Naive thymus-derived CD8-positive, alpha-beta T cell (primary cell): ENCODE measurements around the gene FARSA. TPM values are rescaled to one million over a fixed set of nuclear protein-coding genes. Genes with fewer than 3 reads are reported as not detected.
"Not testable (repeated sequence)": the region's sequence is repeated elsewhere in the genome, so short reads cannot be mapped to it uniquely, and the experiment has no call there.

Source experiments
- ATAC-seq, 2 donors: fragments of 150-1000 bp; cut with Tn5 transposase in 1 of 2; sonication (Bioruptor Pico), chemical (Tn5 transposase) in 1 of 2; 1 replicate in 1 of 2; 2 replicates in 1 of 2; pipeline ENCODE4 v1.10.0; 2021; ENCODE audit warnings: mild to moderate bottlenecking in 2 of 2, moderate library complexity in 2 of 2
- POLR2A ChIA-PET: fragments of 350-600 bp; sonication (Branson Sonifier 250); formaldehyde crosslinking; loops from one replicate; lab custom pipeline; 2021; ENCODE audit warnings: antibody characterized with exemption; lab: Charles Lee
- DNase-seq, 10 donors: peaks; one replicate each; pipeline versions ENCODE4 v3.0.0 to v3.0.0-alpha.2; 2020 to 2022
- H3K27ac Mint-ChIP-seq, 10 donors: one replicate each; pipeline ENCODE4 v1.8.0; 2020 to 2022; ENCODE audit warnings: mild to moderate bottlenecking in 10 of 10, mixed read lengths in 10 of 10, moderate library complexity in 4 of 10, inconsistent platforms in 1 of 10
- H3K27me3 Mint-ChIP-seq, 5 donors: one replicate each; pipeline ENCODE4 v1.8.0; 2021 to 2022; ENCODE audit warnings: mixed read lengths in 5 of 5
- H3K36me3 Mint-ChIP-seq, 3 donors: one replicate each; pipeline ENCODE4 v1.8.0; 2020 to 2022; ENCODE audit warnings: mixed read lengths in 3 of 3, mild to moderate bottlenecking in 2 of 3, inconsistent platforms in 1 of 3
- H3K4me1 Mint-ChIP-seq, 4 donors: one replicate each; pipeline ENCODE4 v1.8.0; 2021 to 2022; ENCODE audit warnings: mixed read lengths in 4 of 4
- H3K4me3 Mint-ChIP-seq, 10 donors: one replicate each; pipeline ENCODE4 v1.8.0; 2020 to 2022; ENCODE audit warnings: mild to moderate bottlenecking in 10 of 10, mixed read lengths in 10 of 10, moderate library complexity in 6 of 10, inconsistent platforms in 1 of 10
- H3K9me3 Mint-ChIP-seq, 9 donors: one replicate each; pipeline ENCODE4 v1.8.0; 2020 to 2022; ENCODE audit warnings: mixed read lengths in 9 of 9, mild to moderate bottlenecking in 3 of 9, inconsistent platforms in 1 of 9, moderate library complexity in 1 of 9
- polyA plus RNA-seq, 3 donors: library from polyadenylated mRNA; unstranded; fragments of 300-500 nt; fragmentation: Illumina TruSeq; gene quantifications; one replicate each; pipeline ENCODE4 v1.2.3, GENCODE V29; 2021
- total RNA-seq, 8 experiments: library from RNA in 2 of 8; stranded (reverse) in 2 of 8; gene quantifications; one replicate each; pipeline ENCODE4 v1.2.3 and lab custom pipeline; 2021 to 2026

Gene FARSA
- total and polyA plus RNA-seq, 5 experiments from 2014 or later = 49.8 to 87.7 (median 60.5) TPM

- DNase-seq (no peak), ATAC-seq (peak in 1 of 2 donors; percentile 23)
- Mint-ChIP-seq H3K27me3 (no peaks in the 10 kb centered on the region), H3K36me3 (peaks cover 0 to 37% (median 7%) of the 10 kb centered on the region in 3 donors), H3K27ac (peak overlapping the region in 2 of 10 donors; percentile 7 to 73), H3K4me3 (no peak overlapping the region), H3K4me1 (peaks cover 0 to under 1% (median under 1%) of the 10 kb centered on the region in 4 donors), H3K9me3 (no peaks in the 10 kb centered on the region)
- POLR2A ChIA-PET = interaction anchor here (0.6 to 1.9 kb wide), 3 partner anchors 9 to 201 kb away, joined by 3 to 7 read pairs (median 3); partner anchors contain the start of gene GCDH
These were observed 33.5 kb downstream of the FARSA start for GRCh38 chr19:12899891-12900518.

- POLR2A ChIA-PET = interaction anchor here (1.3 to 3.2 kb wide), 4 partner anchors 12 to 58 kb away, joined by 3 to 15 read pairs (median 7); no protein-coding TSS in a partner anchor
- Mint-ChIP-seq H3K36me3 (peaks cover 0 to 55% (median 9%) of the 10 kb centered on the region in 3 donors), H3K27ac (no peak overlapping the region)
These were observed 37.1 kb downstream of the FARSA start for GRCh38 chr19:12896460-12896859.

DNA sequence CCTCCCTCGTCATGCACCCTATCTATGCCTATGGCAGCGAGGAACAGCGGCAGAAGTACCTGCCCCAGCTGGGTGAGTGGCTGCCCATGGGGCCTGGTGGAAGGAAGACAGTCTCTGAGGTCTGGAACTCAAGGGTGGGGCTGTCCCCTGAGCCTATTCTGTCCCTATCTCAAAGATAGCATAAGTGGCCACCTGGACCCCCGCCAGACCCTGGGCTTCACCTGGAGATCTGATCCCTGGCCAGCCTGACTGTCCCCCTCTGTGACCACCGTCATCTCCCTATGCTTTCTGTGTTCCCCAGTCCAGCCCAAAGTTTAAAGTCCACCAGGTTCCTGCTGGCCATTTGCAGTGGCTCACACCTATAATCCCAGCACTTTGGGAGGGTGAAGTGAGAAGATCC lies 39.9 kb downstream of the FARSA start:
- peaks cover 0 to 40% (median 9%) of the 10 kb centered on the region in 3 donors for H3K36me3 Mint-ChIP-seq
- POLR2A ChIA-PET = interaction anchor here (1.2 to 3.8 kb wide), 2 partner anchors 20 to 40 kb away, joined by 4 to 45 read pairs; partner anchors contain the start of gene FARSA
- H3K27ac Mint-ChIP-seq = peak overlapping the region in 3 of 10 donors; percentile 46 to 48 (median 47)

More at GRCh38 chr19:12896460-12896859, 37.1 kb downstream of the FARSA start:
- ATAC-seq (no peak), DNase-seq (no peak)
- Mint-ChIP-seq H3K9me3 (no peaks in the 10 kb centered on the region), H3K4me3 (no peak overlapping the region), H3K4me1 (peaks cover 3 to 20% (median 9%) of the 10 kb centered on the region in 4 donors), H3K27me3 (no peaks in the 10 kb centered on the region)

DNA sequence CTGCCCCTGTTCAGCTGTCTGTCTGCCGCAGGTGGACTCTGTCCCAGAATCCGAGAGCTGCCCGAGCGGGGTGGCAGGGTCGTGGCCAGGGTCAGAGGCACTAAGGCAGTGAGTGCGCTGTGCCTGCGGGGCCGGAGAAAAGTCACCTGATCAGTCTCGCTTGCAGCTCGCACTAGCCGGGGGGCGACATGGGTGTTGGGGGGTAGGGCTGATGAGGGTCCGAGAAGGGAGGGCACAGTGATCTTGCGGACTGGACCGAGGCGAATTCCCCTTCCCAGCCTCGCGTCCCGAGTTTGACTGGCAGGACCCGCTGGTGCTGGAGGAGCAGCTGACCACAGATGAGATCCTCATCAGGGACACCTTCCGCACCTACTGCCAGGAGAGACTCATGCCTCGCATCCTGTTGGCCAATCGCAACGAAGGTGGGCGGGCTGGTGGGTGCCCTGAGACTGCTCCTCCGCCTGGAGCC lies 41.9 kb downstream of the FARSA start:
- Mint-ChIP-seq H3K27ac (peak overlapping the region; percentile 91 to 100 (median 98)), H3K9me3 (no peaks in the 10 kb centered on the region), H3K36me3 (peaks cover 0 to 30% (median 9%) of the 10 kb centered on the region in 3 donors), H3K4me3 (peak overlapping the region; percentile 95 to 100 (median 99)), H3K4me1 (peaks cover 13 to 35% (median 24%) of the 10 kb centered on the region in 4 donors), H3K27me3 (no peaks in the 10 kb centered on the region)
- DNase-seq (no peak), ATAC-seq (no peak)
- POLR2A ChIA-PET = interaction anchor here (0.5 to 6.7 kb wide), 20 partner anchors 11 to 261 kb away, joined by 3 to 56 read pairs (median 6); partner anchors contain the start of genes CALR, DNASE2, FARSA and FBXW9

More for the DNA sequence above, 39.9 kb downstream of the FARSA start:
- no peak for DNase-seq
- no peaks in the 10 kb centered on the region for H3K27me3 Mint-ChIP-seq
- peak overlapping the region in 9 of 10 donors; percentile 36 to 74 (median 64) for H3K4me3 Mint-ChIP-seq
- no peak for ATAC-seq
- no peaks in the 10 kb centered on the region for H3K9me3 Mint-ChIP-seq
- peaks cover 13 to 35% (median 24%) of the 10 kb centered on the region in 4 donors for H3K4me1 Mint-ChIP-seq

- peak; percentile 81 to 98 (median 96) for DNase-seq
- Mint-ChIP-seq H3K4me1 (peaks cover 13 to 39% (median 27%) of the 10 kb centered on the region in 4 donors), H3K27me3 (no peaks in the 10 kb centered on the region), H3K9me3 (no peaks in the 10 kb centered on the region), H3K4me3 (peak within 1 kb of the TSS; percentile 95 to 100 (median 99)), H3K36me3 (peaks cover 0 to 30% (median 7%) of the 10 kb centered on the region in 3 donors), H3K27ac (peak within 1 kb of the TSS; percentile 91 to 100 (median 98))
- POLR2A ChIA-PET = interaction anchor here (0.6 to 6.7 kb wide), 31 partner anchors 9 to 279 kb away, joined by 3 to 56 read pairs (median 5); partner anchors contain the start of genes CALR, DNASE2, FARSA and FBXW9
- ATAC-seq = peak; percentile 90 to 91
These were observed 42.5 kb downstream of the FARSA start, which contains the start of gene GCDH for GRCh38 chr19:12890787-12891552. GCDH (plus strand) TSS chr19:12891160; CDS start chr19:12891305, 145 bp downstream.

DNA sequence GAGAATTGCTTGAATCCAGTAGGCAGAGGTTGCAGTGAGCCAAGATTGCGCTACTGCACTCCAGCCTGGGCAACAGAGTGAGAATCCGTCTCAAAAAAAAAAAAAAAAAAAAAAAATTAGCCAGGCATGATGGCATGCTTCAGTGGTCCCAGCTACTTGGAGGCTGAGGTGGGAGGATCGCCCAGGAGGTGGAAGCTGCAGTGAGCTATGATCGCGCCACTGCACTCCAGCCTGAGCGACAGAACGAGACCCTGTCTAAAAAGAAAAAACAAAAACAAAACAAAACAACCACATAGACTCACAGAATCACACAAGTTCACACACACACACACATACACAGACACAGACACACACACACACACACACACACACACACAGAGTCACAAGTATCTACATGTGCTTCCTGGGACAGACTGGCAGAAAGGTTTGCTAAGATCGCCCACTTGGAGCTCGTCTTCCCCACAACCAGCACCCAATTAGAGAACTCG lies 43.2 kb downstream of the FARSA start:
- H3K9me3 Mint-ChIP-seq, H3K27me3 Mint-ChIP-seq, ATAC-seq, DNase-seq: not testable (repeated sequence)
- peaks cover 13 to 40% (median 28%) of the 10 kb centered on the region in 4 donors for H3K4me1 Mint-ChIP-seq
- POLR2A ChIA-PET = interaction anchor here (0.6 to 6.7 kb wide), 29 partner anchors 9 to 926 kb away, joined by 3 to 56 read pairs (median 7); partner anchors contain the start of genes CALR, DNASE2, FARSA and FBXW9
- peak overlapping the region; percentile 95 to 100 (median 99) for H3K4me3 Mint-ChIP-seq
- peaks cover 0 to 24% (median 5%) of the 10 kb centered on the region in 3 donors for H3K36me3 Mint-ChIP-seq
- peak overlapping the region; percentile 91 to 100 (median 98) for H3K27ac Mint-ChIP-seq

GRCh38 chr19:12888006-12888603 lies 45.4 kb downstream of the FARSA start:
- Mint-ChIP-seq H3K4me1 (peaks cover 12 to 37% (median 34%) of the 10 kb centered on the region in 4 donors), H3K9me3 (peaks cover 0 to 5% (median 0%) of the 10 kb centered on the region in 9 donors), H3K27me3 (no peaks in the 10 kb centered on the region), H3K36me3 (peaks cover 0 to 3% (median 3%) of the 10 kb centered on the region in 3 donors), H3K4me3 (peak overlapping the region in 1 of 10 donors; percentile 6), H3K27ac (no peak overlapping the region)
- DNase-seq (no peak), ATAC-seq (no peak)
- POLR2A ChIA-PET = interaction anchor here (1.4 to 6.7 kb wide), 2 partner anchors 25 to 50 kb away, joined by 4 to 56 read pairs; partner anchors contain the start of gene CALR

GRCh38 chr19:12886969-12887747 lies 46.4 kb downstream of the FARSA start, which contains the start of gene KLF1:
KLF1 (minus strand) TSS chr19:12887201; CDS start chr19:12887140, 61 bp downstream.
- peaks cover 12 to 39% (median 31%) of the 10 kb centered on the region in 4 donors for H3K4me1 Mint-ChIP-seq
- ATAC-seq = no peak

DNA sequence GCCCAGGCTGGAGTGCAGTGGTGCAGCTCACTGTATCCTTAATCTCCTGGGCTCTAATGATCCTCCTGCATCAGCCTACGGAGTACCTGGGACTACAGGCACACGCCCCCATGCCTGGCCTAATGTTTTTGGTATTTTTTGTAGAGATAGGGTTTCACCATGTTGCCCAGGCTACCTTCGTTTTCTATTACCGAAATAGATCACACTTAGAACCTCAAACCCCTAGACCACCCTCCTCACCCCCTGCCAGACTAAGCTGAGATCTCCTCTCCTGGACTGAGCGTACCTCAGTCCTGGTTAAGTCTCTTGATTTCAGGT lies 46.9 kb downstream of the FARSA start:
- DNase-seq = no peak
- Mint-ChIP-seq H3K27ac (peak overlapping the region in 3 of 10 donors; percentile 51 to 81 (median 61)), H3K36me3 (peaks cover 0 to 3% (median 2%) of the 10 kb centered on the region in 3 donors), H3K4me3 (peak overlapping the region; percentile 18 to 84 (median 64)), H3K9me3 (peaks cover 0 to 5% (median 0%) of the 10 kb centered on the region in 9 donors), H3K27me3 (no peaks in the 10 kb centered on the region), H3K4me1 (peaks cover 12 to 36% (median 26%) of the 10 kb centered on the region in 4 donors)
- POLR2A ChIA-PET = interaction anchor here (0.6 to 6.7 kb wide), 4 partner anchors 28 to 301 kb away, joined by 5 to 56 read pairs (median 13); partner anchors contain the start of gene CALR
- ATAC-seq = no peak

More at GRCh38 chr19:12886969-12887747, 46.4 kb downstream of the FARSA start, which contains the start of gene KLF1:
- H3K27ac Mint-ChIP-seq = peak within 1 kb of the TSS in 3 of 10 donors; percentile 51 to 81 (median 61)
- H3K4me3 Mint-ChIP-seq = peak within 1 kb of the TSS; percentile 18 to 84 (median 64)
- H3K27me3 Mint-ChIP-seq = no peaks in the 10 kb centered on the region
- H3K36me3 Mint-ChIP-seq = peaks cover 0 to 3% (median 2%) of the 10 kb centered on the region in 3 donors
- DNase-seq = no peak
- peaks cover 0 to 5% (median 0%) of the 10 kb centered on the region in 9 donors for H3K9me3 Mint-ChIP-seq
- POLR2A ChIA-PET = interaction anchor here (6.7 kb wide), 1 partner anchor 51 kb away, joined by 56 read pairs; the partner anchor contains the start of gene CALR
